Stimulated activated naive CD4-positive, alpha-beta T cell (primary cell): ENCODE results near the gene SDK1.
"Not testable (repeated sequence)": the region's sequence is repeated elsewhere in the genome, so short reads cannot be mapped to it uniquely, and the experiment has no call there.

Experiments used
- DNase-seq, 6 experiments: peaks; one replicate each; lab custom pipeline; 2025; lab: John Stamatoyannopoulos, UW

Gene SDK1

DNA sequence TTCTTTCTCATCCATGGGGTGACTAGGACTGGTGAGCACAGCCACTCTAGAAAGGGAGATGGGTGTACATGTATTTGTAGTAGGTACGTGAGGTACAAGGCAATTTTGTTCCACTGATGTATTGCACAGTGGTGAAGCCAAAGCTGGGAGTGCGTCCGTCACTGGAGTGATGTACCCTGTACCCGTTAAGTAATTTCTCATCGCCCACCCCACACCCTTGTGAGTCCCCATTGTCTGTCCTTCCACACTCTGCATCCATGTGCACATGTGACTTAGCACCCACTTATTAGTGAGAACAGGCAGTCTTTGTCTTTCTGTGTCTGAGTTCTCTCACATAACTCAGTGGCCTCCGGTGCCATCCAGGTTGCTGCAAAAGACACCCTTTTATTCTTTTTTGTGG is 658.3 kb downstream of the SDK1 start:
- no peak for DNase-seq

DNA sequence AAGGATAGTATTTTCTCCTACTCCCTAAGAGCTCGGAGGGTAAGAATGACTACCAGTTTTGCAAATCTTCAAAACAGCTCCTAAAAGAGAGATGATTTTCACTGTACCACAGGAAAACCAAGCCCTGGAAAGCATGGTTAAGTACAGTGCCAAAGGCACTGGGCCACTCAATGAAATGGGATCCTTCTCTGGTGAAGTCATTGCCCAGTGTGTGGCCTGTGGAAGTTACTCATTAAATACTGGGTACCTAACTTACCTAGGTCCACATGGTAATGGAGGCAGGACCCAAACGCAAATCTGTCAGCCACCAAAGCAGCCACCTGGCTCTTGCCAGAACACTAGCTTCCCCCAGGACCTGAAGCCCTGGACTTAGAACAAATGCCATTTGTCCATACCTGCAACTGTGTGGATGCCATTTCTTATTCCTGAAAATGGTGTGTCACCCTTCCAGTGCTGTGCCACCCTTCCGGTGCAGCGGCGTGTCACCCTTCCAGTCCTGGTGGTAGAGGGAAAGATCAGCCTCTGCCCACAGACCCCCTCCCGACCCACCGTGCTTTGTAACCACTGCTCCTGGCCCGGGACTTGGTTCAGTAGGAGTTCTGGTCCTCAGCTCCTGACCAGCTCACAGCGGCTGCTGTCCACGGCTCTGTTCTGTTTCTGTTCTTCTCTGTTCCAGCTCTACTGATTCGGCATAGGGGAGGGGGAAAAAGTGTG is 659.2 kb downstream of the SDK1 start:
- DNase-seq = no peak

DNA sequence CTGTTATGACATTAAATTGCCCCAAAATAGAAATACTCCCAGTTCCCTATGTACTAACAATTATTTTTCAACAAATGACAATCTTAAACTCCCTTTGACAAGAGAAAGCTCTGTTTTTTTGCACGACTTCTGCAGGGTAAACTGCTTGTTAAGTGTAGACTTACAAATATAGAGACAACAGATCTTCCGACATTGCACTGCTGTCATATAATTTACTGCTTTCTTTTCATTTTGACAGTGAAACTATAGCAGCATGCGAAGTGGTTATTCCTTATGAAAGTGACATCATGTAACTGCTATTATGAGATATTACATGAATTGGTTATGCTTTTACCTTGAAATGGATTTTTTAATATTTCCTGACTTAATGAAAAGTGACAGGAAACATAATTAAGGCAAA is 659.9 kb downstream of the SDK1 start:
- DNase-seq = no peak

DNA sequence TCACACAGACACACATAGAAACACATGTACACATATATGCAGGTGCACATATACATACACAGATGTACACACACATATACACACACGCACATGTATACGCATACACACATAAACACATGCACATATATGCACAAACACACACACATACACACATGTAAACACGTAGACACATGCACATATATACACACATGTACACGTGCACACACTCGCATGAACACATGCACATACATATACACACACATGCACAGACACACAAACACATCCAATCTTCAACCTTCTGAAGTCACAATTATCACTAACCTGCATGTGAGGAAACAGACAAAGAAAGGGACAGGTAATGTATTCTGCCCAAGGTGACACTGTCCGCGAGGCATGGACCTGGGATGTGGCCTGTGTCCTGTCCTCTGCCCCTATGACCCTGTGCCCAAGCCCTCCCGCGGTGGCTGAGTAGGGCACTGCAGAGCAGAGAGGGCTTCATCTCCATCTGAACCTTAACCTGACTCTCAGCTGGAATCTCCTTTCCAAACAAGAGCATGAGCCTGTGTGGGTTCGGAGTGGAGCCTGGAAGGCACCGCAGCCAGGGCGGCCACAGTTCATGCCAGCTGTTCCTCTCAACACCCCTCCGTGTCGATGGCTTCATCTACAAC is 660.9 kb downstream of the SDK1 start:
- DNase-seq = no peak

DNA sequence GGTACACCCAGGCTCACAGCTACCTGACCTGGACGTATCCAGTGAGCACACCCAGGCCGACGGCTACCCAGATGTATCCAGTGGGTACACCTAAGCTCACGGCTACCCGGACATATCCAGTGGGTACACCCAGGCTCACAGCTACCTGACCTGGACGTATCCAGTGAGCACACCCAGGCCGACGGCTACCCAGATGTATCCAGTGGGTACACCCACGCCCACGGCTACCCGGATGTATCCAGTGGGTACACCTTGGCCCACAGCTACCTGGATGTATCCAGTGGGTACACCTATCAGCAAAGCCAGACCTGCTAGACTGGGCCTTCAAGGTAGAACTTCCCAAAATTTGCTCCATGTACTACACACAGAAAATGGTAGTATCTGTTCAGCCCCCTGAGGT is 662.7 kb downstream of the SDK1 start:
- DNase-seq = not testable (repeated sequence)

DNA sequence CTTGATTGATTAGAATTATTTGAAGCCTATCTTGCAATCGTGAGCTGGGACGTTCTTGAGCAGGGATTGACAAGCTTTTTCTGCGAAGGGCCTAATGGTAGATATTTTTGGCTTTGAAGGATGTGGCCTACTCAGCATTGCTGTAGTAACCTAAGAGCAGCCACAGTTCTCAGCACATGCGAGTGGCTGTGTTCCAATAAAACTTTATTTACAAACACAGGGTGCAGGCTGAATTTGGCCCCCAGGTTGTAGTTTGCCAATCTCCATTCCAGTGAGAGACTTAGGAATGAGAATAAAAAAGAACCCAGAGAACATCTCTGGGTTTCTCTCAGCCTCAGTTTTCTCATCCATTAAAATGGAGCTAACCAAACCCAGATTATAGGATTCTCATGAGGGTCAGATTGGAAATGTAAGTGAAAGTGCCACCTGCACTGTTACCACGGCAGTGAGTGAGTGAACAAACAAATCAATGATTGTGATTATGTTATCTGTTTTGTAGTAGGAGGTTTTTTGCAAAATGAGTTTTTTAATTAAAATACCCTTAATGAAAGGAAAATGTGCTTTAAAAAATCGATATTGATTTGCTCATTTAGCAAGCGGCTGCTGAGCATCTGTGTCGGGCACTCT is 664.0 kb downstream of the SDK1 start:
- DNase-seq = no peak

DNA sequence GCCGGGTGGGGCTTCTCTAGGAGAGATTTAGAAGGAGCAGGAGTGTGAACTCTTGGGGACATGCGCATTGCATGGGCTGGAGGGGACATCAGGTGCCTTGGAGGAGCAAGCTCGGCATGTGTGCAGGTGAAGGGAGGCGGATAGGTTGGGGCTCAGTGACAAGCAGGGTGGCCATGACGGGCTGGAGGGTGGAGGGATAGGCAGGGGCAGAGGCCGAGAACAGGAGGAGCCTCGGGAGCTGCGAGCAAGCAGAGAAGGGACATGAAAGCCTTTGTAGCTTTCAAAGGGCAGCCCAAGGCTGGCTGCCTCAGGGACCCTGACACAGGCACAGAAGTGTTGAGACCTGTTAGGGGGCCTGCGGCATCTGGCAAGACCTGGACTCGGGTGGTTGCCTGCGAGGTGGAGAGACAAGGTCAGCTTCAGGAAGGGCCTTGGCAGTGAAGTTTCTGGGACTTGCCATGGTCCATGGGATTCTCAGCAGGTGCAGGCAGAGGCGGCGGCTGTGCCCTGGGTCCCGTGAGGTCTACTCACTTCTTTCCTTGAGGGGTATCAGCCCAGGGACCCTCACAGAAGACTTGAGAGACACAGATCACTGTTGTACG is 664.8 kb downstream of the SDK1 start:
- DNase-seq = no peak

DNA sequence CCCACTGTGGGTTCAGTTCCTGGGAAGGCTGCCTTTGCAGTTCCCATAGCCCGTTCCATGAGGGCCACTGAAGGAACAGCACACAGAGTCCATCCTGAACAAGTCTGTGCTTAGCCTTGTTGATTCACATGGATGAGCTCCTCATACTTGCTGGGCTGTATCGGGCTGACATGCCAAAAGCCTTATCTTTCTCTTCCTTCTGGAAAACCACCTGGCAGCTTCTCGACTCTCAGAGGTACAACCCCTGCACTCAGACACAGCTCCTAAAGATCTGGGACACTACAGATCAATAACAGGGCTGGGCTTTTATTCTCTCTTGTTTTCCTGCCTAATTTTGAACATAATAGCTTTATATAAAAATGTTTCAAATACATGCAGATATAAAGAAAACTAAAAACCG is 667.2 kb downstream of the SDK1 start:
- no peak for DNase-seq

DNA sequence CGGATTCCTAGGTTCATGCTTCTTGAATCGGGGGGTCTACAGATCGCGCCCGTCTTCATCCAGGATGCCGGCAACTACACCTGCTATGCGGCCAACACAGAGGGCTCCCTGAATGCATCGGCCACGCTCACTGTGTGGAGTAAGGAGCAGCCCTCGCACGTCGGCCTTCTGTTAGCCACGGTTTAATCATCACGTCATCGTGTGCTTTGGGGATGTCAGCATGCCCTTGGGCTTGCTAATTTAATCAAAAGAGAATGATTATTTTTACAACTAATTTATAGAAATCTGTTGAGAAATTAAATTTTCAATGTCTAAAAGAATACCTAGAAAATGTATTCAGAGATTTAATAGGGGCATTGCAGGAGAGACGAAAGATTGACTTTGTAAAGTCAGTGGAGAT is 668.2 kb downstream of the SDK1 start:
- no peak for DNase-seq

DNA sequence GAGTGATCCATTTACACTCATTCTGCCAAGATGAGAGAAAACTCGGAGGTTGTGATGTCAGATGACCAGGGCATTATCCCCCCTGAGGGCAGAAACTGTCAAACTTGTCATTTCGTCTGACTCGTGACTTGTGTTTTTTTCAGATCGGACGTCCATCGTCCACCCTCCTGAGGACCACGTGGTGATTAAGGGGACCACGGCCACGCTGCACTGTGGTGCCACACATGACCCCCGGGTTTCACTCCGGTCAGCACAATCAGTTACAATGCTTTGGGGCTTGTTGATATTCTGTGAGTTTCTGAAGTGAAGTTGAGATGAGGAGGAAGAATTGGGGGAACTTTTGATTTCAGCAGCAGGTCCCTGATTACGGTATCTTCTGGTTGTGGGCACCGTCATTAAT is 670.3 kb downstream of the SDK1 start:
- DNase-seq = no peak

DNA sequence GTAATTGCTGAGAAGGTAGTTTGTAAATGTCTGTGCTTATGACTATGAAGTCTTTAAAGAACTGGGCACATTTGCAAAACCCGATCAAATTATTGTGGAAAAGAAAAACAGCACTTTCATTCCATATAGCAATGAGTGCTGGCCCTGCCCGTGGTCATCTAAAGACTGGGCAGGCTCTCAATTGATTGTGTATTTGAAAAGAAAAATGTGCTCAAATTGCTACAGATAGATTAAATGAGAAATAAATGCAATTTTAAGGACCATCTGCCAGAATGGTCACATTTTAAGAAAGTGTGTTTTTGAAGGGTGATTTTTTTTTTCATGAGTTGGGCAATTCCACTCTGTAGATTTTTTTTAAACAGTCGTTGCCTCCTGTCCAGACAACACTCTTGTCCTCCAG is 672.2 kb downstream of the SDK1 start:
- no peak for DNase-seq

DNA sequence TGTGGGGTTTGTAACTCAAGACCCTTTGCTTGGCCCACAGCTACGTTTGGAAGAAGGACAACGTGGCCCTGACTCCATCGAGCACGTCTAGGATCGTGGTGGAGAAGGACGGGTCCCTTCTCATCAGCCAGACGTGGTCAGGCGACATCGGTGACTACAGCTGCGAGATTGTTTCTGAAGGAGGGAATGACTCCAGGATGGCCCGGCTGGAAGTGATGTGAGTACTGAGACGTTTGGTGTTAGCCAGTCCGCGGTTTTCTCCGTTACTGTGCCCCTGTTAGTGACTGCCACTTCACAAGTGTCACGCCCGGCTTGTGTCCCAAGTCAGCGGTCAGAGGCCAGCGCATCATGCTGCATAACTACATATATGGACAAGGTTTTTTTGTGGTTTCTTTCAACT is 673.3 kb downstream of the SDK1 start:
- DNase-seq = no peak

DNA sequence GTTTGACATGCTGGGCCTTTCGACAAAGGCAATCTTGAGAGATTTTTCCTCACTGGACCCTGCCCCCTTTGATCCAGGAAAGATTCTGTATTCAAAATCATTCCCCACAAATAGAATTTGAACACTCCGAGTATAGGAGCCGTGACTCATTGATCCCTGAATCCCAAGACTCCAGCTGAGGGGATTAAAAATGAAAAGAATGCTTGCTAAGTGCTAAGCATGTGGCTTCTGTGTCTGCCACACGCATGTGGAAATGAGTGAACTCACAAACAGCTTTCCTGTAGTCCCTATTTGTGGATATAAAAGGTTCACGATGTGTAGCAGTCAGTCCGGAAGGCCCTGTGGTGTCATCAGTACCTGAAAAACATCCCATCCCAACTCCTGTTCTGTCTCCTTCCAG is 674.3 kb downstream of the SDK1 start:
- DNase-seq = no peak

DNA sequence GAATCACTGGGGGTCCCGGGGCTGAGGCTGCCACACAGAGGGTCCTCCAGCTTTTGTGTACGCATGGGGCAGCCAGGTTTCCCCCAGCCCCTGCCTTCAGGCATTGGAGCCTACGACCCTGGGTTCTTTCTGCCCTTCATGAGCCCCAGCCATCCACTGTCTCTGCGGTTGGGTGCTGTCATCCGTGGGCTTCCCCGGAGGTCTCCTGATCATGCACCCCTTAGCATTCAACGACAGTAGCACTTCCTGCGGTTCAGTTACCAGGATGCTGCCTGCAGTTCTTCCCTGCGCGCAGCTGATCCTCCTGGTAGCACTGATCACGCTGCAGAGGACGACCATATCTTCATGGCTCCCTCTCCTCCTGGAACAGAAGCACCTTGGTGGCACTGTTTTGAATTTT is 676.3 kb downstream of the SDK1 start:
- DNase-seq = no peak

DNA sequence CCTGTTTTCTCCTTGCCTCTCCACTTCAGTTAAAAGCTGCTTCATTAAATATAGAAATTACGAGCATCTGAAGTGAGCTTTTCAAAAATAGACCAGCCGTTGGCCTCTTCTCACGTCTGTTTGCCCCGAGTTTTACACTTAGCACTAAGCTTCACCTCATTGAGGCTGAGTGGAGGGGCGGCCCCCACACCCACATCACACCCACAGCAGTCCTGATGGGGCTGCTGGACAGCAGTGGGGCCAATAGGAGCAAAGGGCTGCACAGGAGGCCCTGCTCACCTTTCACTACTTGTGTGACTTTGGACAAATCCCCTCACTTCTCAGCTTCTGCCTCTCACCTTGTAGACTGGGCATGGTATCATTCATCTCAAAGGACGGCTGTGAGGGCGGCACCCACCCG is 677.8 kb downstream of the SDK1 start:
- no peak for DNase-seq

DNA sequence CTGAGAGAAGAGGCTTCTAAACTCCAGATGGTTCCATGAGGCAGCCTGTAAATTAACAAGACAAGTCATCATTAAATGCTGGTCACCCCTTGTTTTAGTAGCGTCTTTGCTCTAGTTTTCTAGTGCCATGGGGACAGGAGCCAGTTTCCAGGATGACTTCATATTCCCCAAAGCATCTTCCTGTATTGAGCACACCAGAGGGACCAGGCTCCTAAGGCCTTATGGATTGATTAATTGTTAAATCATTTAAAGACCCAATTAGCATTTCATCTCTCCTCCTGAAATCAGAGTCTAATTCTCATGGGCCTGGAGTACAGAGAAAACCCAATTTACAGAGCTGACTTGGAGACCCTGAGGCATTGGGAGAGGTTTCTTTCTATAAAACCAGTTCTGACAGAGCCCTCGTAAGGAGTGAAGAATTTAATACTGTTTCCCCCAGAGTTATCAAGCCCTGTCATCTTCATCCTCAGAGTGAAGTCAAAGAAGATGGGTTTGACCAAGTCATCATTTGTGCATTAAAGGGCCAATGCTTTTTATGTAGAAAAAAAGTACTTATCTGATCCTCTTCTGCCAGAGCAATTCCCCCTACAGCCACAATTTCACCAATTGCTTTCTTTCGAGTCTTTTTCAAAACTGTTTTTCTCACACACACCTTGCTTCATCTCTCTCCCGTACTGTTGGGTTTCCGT is 678.7 kb downstream of the SDK1 start:
- DNase-seq = no peak

DNA sequence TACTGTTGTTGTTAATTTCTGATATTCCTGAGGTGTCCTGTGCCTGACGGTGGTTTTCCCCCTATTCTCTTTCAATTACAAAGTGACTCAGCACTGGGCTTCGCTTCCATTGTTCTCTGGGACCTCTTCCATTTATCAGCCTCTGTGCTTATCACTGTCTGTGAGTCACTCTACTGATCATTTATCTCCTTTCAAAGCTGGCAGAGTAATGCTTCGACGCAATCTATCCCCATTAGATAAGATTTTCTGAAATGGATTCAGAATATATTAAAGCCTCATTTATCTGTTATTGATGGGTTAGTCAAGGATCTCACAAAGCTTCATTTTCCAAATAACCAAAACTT is 679.2 kb downstream of the SDK1 start:
- DNase-seq = no peak

DNA sequence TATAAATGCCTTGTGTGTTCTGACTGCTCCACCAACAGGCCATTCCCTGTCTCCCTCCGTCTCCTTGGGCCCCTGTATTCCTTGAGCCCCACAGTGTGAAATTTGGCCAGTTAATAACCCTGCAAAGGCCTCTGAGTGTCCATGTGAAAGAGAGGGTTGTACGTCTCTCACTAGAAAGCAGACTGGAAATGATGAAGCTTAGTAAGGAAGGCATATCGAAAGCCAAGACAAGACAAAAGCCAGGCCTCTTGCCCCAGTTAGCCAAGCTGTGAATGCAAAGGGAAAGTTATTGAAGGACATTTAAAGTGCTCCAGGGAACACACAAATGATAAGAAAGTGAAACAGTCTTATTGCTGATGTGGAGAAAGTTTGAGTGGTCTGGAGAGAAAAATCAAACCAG is 680.2 kb downstream of the SDK1 start:
- DNase-seq = no peak

DNA sequence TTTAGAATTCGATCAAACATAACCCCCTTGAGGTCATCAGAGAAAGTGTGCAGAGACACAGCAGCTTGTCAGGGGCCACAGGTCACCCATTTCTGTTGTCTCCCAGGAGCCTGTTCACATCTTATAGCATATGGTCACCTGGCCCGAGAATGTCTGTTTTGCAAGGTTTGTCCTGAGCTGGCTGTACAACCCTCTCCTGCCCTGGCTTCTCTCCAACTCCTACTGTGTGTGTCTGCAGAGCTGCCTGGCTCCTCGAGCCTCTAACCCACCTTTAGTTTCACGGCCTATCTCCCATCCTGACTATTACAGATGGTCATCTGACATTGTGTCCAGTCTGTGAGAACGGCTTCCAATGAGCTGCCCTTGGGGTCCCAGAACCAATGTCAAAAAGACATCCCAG is 683.4 kb downstream of the SDK1 start:
- no peak for DNase-seq

DNA sequence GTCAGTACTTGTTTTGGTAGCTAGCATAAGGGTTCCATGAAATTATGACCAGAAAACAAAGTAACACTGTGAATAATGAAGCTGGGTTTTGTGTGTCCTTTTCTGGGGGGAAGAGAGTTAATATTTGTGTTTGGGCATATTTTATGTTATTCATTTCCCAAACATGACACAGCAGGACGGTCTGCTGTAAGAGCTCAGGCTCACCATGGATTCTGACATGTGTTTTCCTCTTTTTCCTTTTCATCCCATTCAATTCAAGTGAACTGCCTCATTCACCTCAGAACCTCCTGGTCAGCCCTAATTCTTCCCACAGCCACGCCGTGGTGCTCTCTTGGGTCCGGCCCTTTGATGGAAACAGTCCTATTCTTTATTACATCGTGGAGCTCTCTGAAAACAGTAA is 685.9 kb downstream of the SDK1 start:
- no peak for DNase-seq

DNA sequence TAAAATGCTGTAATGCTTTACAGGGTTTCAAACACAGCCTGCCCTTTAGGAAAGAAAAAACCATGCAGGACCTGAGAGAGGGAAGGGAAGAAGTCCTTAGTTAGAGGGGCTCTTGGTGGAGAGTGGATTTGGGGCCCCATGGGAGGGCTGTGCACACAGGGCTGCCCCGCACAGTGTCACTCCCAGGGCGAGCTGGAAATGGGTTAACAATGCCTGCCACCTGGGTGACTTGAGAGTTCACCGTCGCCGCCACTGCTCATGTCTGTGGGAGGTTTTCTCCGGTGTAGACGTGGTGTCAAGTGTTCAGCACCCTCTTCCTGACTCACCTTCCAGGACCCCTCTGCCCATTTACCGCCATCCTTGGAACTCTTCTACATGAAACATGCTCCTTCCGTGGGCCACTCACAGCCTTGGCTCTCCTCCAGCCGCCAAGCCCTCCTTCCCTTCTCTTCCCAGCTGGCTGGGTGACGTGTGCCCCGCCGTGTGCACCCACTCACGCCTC is 686.4 kb downstream of the SDK1 start:
- no peak for DNase-seq

DNA sequence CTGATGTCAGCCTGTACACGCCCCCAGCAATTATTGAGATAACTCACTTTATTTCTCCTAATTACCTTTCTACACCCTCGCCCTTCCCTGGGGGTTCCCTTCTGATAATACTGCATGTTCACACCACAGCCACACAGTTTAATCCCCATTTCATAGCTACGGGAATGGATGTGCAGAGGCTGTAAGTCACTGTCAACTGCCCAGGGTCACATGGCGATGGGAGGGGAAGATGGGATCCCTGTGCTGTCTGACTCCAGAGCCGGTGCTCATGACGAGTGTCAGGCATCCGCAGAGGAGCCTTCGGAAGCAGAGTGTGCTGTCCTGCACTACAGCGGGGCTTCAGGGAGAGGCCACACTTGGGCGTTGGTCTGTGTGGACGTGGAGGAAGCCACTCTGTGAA is 688.7 kb downstream of the SDK1 start:
- no peak for DNase-seq
